ENCODE measurements around the gene ZG16B. TPM values are rescaled to one million over a fixed set of nuclear protein-coding genes. Genes with fewer than 3 reads are reported as not detected.

Gene ZG16B
- total RNA-seq, 4 donors from 2014 or later, result 5.6 to 67.9 (median 19.4) TPM

GRCh38 chr16:2792940-2793339 lies 37.2 kb upstream of the ZG16B start:
- H3K4me3 ChIP-seq (ENCODE audit: low read depth, poor library complexity, severe bottlenecking), result no peak overlapping the region
- DNase-seq (ENCODE audit: low spot score in 2 of 2), result no peak
- intact Hi-C loops (cut with DNase I; ENCODE audit: low total_unique reads), result no loop called here
- 78 to 80% methylated on average over 10 of the region's 10 CpGs for WGBS, 2 donors
- TF ChIP-seq POLR2A (IDR thresholded peaks at IDR 0.05), result no peak
- no peak for TF ChIP-seq CTCF (IDR thresholded peaks at IDR 0.05)

GRCh38 chr16:2795395-2796143 lies 34.5 kb upstream of the ZG16B start:
- intact Hi-C loops (cut with DNase I; ENCODE audit: low total_unique reads), result no loop called here
- WGBS, 2 donors, result 48 to 50% methylated on average over 7 of the region's 7 CpGs
- no peak overlapping the region for H3K4me3 ChIP-seq (ENCODE audit: low read depth, poor library complexity, severe bottlenecking)
- TF ChIP-seq CTCF (IDR thresholded peaks at IDR 0.05) (no peak), POLR2A (IDR thresholded peaks at IDR 0.05) (no peak)
- DNase-seq (ENCODE audit: low spot score in 2 of 2), result no peak

- TF ChIP-seq POLR2A (IDR thresholded peaks at IDR 0.05) (no peak), CTCF (IDR thresholded peaks at IDR 0.05) (no peak)
- intact Hi-C loops (cut with DNase I; ENCODE audit: low total_unique reads), result no loop called here
Measured at GRCh38 chr16:2798723-2799204, 31.3 kb upstream of the ZG16B start.

GRCh38 chr16:2799205-2799858 lies 30.8 kb upstream of the ZG16B start:
- DNase-seq (ENCODE audit: low spot score in 2 of 2), result no peak
- 84 to 89% methylated on average over 20 to 21 of the region's 21 CpGs for WGBS, 2 donors
- TF ChIP-seq POLR2A (IDR thresholded peaks at IDR 0.05), result no peak
- no peak for TF ChIP-seq CTCF (IDR thresholded peaks at IDR 0.05)
- H3K4me3 ChIP-seq (ENCODE audit: low read depth, poor library complexity, severe bottlenecking), result no peak overlapping the region
- intact Hi-C loops (cut with DNase I; ENCODE audit: low total_unique reads), result no loop called here

More at GRCh38 chr16:2798723-2799204, 31.3 kb upstream of the ZG16B start:
- no peak overlapping the region for H3K4me3 ChIP-seq (ENCODE audit: low read depth, poor library complexity, severe bottlenecking)
- 61 to 87% methylated on average over 11 to 35 of the region's 39 CpGs for WGBS, 2 donors
- DNase-seq (ENCODE audit: low spot score in 2 of 2), result no peak

- WGBS, 2 donors, result 55 to 86% methylated on average over 1 of the region's 1 CpG
- no peak for DNase-seq (ENCODE audit: low spot score in 2 of 2)
- no peak overlapping the region for H3K4me3 ChIP-seq (ENCODE audit: low read depth, poor library complexity, severe bottlenecking)
- TF ChIP-seq POLR2A (IDR thresholded peaks at IDR 0.05), result no peak
- TF ChIP-seq CTCF (IDR thresholded peaks at IDR 0.05), result no peak
- intact Hi-C loops (cut with DNase I; ENCODE audit: low total_unique reads), result no loop called here
Measured at GRCh38 chr16:2799859-2800226, 30.3 kb upstream of the ZG16B start.

Data from lower leg skin (tissue), 4 donors.